SH-SY5Y (cell line): Measurements from ENCODE around the gene SCN2B.

Experiments used
- GATA2 ChIP-seq: IDR thresholded peaks from 2 replicates; pipeline ENCODE4 v1.6.1; 2011; ENCODE audit warnings: mild to moderate bottlenecking, low read depth, low read length
- GATA3 ChIP-seq: IDR thresholded peaks from 2 replicates; pipeline ENCODE4 v1.6.1; 2011; ENCODE audit warnings: low read depth, mild to moderate bottlenecking, low read length, moderate library complexity

- TF ChIP-seq GATA2 (no peak), GATA3 (no peak)
Observed at GRCh38 chr11:118200901-118201680, 24.7 kb upstream of the SCN2B start.
